HG02973 (cell line): ENCODE measurements around the gene SF3B3.
"Not testable (repeated sequence)": the region's sequence is repeated elsewhere in the genome, so short reads cannot be mapped to it uniquely, and the experiment has no call there.

Experiments
- ATAC-seq: cut with Tn5 transposase; IDR thresholded peaks from one replicate; pipeline ENCODE4 v1.9.1; 2021; ENCODE audit warnings: moderate library complexity; ENCODE audit not compliant: unreplicated experiment

Gene SF3B3

DNA sequence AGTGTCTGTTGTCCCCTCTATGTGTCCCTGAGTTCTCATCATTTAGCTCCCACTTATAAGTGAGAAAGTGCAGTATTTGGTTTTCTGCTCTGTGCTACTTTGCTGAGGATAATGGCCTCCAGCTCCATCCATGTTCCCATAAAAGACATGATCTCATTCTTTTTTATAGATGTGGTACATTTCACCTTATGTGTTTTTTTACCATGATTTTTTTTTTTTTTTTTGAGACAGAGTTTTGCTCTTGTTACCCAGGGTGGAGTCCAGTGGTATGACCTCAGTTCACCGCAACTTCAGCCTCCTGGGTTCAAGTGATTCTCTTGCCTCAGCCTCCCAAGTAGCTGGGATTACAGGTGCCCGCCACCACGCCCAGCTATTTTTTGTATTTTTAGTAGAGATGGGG, 65.8 kb downstream of the SF3B3 start:
- not testable (repeated sequence) for ATAC-seq

DNA sequence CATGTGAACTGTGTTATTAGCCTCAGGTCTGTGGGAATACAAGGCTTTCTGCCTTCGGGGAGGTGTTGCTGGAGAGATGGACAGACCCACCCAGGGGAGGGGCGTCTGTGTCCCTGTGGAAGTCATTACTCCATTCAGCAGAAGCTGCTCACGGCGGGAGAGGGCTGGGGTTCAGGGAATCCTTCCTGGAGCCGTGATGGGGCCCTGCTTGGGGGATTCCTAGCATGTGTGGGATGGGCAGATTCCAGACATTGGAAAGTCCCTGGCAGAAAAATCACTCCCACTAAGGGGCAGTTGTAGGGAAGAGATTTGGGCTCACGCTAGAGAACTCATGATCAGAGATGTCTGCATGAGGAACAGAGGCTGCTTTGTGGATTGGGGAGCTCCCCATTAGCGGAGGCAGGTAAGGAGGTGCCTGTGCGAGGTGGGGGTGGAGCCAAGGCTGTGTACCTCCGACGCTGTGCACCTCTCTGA, 66.4 kb downstream of the SF3B3 start:
- no peak for ATAC-seq

DNA sequence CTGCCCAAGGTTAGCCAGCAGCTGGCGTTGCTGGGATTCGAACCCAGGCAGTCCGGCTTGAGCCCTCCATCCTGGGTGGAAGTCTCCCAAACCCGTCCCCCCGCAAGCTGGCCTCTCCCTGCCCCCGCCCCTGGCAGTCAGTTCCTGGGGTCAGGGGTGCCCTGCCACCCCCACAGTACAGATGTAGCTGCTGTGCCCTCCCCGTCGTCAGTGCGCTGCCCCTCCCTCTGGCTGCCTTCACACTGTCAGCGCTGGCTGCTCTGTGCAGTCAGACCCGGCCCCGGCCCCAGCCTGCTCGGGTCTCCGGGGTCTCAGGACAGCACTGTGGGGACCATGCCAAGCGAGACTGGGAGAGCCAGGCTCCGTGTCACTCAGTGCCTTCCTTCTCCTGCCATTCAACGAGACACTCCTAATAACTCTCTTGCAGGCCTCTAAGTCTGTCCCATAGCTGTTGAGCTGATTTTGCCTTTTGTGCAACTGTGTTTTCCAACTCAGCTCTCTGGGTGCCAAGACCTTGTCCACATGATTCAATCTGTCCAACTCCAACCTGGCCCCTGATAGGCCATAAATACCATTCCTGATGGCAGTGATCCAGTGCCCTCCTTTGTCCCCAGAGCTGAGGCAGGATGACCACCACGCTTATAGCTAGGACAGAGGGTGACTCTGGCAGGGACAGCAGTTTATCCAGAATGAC, 67.3 kb downstream of the SF3B3 start:
- no peak for ATAC-seq

DNA sequence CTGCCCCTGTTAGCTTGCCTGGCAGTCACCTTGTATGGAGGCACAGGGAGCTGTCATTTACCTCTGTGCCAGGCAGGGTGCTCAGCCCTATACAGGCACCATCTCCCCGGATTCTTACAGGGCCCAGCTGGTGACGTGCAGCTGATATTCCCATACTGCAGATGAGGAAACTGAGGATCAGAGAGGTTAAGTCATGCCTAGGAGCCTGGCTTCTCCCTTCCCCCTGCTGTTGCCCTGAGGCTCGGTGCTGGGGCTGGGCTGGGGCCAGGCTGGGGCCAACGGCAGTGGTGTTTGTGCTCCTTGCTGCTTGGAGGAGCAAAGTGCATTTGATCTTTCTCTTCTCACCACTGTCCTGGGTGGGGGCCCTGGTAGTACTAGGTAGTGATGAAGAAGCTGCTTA, 68.0 kb downstream of the SF3B3 start:
- ATAC-seq: no peak

DNA sequence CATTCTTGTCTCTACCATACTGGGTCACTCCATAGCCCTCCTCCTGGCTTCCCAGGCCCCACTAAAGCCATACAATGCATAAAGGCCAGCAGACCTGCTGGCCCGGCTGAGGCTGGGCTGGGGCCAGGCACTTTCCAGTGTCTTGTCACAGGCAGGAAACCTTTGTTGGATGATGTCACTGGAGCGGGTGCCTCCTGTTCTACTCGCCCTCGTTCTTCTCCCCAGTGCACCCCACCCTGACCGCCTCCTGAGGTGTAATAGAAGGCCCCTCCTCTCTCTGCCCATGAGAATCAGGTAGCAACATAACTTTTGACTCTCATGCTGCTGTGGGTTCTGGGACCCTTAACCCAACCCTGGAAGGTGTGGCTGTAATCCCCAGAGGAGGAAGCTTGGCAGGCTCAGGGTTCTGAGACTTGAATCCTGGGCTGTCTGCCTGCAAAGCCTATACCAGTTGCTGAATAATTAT, 68.5 kb downstream of the SF3B3 start:
- ATAC-seq: no peak

DNA sequence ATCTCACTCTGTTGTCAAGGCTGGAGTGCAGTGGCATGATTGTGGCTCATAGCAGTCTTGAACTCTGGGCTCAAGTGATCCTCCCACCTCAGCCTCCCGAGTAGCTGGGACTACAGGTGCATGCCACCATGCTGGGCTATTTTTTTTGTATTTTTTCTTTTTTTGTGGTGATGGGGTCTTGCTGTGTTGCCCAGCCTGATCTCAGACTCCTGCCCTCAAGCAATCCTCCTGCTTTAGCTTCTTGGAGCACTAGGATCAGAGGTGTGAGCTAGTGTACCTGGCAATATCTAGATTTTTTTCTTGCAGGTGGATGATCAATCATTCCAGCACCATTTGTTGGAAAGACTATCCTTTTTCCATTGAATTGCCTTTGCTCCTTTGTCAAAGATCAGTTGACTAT, 69.9 kb downstream of the SF3B3 start:
- no peak for ATAC-seq

DNA sequence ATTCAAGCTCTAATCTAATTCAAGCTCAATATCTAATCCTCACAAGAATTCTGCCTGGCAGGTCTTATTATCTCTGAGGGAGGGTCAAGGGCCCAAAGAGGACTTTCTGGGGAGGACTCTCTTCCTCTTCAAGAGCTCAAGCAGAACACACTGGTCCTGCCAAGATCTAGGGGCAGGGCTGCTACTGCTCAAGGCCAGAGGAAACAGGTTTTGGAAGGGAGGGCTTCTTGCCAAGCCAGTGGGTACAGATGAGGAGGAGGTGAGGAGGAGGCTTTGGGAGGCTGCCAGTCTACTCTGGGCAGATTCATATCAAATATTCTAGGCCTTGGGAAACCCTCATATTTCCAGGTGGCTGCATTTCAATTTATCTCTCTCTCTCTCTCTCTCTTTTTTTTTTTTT, 71.0 kb downstream of the SF3B3 start:
- no peak for ATAC-seq

DNA sequence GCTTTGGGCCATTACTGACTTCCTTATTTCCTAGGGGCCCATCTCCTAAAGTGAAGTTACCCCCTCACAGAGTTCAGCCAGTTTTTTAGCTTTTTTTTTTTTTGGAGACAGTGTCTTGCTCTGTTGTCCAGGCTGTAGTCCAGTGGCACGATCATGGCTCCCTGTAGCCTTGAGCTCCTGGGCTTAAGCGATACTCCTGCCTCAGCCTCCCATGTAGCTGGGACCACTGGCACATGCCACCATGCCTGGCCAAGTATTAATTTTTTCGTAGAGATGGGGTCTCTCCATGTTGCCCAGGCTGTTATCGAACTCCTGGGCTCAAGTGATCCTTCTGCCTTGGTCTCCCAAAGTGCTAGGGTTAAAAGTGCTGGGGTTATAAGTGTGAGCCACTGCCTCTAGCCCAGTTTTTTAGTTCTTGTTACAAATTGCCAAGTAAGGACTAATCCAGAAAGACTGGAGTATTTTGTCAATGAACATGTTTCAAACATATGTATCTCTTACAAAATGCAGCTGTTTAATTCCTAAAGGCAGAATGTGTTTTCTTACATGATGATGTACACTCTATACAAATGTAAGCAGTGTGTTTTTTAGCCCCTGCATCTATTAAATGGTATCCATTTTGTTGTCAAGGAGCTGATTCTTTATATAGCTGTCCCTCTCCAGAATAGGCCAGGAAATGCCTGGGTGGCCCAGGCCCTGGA, 73.7 kb downstream of the SF3B3 start:
- ATAC-seq: no peak

DNA sequence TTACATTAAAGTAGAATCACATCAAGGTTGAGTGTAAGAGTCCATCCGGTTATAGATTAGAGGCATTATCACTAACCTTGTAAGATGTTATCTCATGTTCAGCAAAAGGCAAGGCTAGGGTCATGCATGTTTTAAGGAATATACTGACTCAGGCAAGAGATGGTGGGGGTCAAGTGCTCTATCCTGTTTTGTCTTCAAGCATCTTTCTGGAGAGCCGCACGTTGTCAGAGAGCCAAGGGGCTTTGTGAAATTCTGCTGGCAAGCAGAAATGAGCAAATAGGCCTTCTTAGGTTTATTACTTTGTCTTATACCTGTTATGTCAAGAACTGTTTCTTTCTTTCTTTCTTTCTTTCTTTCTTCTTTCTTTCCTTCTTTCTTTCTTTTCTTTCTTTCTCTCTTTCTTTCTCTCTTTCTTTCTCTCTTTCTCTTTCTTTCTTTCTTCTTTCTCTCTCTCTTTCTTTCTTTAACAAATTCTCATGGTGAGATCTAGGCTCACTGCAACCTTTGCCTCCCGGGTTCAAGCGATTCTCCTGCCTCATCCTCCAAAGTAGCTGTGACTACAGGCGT, 75.4 kb downstream of the SF3B3 start:
- ATAC-seq: no peak

DNA sequence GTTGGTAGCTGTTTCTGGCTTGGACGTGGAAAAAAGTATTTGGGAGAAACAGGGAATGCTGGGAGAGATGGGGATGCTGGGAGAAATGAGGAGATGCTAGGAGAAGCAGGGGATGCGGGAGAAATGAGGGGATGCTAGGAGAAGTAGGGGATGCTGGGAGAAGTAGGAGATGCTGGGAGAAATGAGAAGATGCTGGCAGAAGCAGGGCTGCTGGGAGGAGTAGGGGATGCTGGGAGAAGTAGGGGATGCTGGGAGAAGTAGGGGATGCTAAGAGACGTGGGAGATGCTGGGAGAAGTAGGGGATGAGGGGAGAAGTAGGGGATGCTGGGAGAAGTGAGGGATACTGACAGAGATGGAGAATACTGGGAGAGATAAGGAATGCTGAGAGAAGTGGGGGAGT, 77.1 kb downstream of the SF3B3 start:
- no peak for ATAC-seq

DNA sequence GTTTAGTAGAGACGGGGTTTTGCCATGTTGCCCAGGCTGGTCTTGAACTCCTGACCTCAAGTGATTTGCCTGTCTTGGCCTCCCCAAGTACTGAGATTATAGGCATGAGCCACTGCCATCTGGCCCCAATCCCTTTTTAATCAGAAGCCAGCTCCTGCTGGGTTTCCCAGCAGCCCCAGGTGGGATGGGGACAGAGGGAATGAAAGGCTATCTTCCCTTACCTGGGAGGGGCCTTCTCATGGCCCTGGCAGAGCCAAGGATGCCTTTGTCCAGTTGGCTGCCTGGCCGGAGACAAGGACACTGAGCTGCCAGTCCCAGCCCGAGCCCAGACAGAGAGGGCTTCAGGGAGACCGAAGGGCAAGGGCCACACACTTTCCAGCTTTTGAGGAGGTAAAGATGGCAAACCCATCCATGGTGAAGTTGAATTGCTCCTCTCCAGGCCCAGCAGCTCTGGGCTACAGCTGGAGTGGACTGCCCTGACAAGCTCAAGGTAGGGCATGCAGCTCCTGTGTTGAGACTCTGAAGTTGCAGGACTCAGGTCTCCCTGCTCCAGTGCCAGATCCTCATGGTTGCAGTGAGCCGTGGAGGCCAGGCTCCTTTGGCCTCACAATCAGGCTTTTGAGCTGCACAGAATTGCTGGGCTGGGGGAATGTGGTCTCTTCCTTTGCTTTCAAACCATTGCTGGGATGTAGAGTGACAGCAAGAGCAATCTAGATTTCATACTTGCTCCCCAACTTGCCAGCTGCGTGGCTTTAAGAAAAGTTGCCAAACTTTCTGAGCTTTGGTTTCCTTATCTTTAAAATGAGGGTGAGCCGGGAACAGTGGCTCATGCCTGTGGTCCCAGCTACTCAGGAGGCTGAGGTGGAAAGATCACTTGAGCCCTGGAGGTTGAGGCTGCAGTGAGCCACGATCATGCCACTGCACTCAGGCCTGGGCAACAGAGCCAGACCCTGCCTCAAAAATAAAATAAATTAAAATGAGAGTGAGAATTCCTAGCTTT, 78.3 kb downstream of the SF3B3 start:
- no peak for ATAC-seq

DNA sequence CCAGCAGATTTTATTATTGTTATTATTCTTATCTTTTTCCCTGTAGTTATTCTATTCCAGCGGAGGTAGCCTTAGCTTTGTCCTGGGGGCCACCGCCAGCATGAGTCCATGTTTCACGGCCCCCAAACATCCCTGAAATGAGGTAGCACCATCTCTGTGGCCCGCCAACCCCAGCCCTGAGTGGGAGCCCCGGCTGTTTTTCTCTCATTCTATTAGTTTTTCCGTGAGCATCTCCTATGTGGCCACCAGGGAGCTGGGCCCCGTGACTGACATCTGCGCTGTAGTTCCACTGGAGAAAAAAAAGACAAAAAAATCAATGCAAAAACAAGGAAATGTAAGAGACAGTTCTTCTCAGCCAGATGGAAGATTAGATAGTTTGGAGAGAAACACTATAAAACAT, 79.2 kb downstream of the SF3B3 start:
- ATAC-seq: no peak

DNA sequence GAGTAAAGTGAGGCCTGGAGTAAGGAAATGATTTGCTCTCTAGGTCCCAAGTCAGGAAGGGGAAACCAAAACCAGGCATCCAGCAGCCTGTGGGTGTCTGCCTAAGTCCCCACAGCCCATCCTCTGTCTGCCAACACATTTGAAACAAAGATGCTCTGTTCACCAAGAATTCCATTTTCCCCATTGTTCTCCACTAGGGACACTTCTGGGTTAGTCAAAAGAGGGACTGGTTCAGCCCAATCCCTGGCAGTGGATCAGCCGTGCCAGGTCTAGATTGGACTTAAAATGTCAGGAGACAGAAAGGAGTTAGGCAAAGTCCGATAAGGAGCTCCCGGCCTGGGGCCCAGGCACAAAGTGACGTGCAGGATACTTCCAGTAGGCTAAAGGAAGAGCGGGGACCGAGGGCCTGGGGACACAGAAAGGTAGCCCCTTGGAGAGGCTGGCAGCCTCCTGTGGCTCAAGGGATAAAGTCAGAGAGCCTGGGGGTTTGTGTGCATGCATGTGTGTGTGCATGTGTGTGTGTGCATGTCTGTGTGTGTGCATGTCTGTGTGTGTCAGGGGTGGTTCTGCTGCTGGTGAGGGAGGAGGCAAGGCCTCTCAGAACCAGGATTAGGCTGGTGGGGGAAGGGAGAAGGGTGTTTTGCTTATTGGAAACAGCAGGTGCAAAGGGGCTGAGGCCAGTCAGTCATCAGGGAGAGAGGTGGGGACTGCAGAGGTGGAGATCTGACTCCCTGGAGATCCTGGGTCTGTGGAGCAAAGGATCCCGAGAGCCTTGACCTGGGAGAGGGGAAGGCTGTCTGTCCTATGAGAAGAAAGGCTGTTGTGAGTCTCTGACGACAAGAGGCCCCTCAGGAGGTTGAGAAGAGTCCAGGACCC, 81.0 kb downstream of the SF3B3 start:
- ATAC-seq: no peak

DNA sequence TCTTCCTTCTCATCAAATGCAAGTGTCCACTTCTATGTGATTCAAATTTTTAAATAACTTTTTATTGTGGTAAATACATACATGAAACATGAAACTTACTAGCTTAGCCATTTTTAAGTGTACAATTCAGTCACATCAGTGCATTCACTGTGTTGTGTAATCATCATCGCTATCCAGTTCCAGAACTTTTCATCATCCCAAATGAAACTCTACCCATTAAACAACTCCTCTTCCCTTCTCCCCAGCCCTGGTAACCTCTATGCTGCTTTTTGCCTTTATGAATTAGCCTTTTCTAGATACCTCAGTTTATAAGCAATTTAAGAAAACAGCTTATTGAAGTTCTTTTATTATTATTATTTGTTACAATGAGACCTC, 81.7 kb downstream of the SF3B3 start:
- no peak for ATAC-seq

DNA sequence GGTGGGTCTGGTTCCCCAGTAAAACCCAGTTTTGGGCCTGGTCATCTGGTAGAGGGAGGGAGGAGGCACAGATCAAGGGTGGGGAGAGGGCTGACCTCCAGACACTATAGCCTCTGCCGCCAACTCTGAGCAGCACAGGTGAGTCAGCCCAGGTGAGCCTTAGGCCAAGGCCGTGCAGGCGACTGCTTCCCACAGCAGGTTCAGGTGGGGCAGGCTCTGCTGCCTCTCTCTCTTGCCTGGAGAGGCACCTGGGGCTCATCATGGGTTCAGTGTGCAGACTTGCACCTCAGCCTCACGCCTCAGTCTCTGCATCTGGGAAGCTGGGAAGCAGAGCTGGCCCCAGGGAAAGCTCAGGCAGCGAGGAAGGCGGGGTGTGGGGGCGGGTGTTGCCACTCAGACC, 84.9 kb downstream of the SF3B3 start:
- ATAC-seq: no peak

DNA sequence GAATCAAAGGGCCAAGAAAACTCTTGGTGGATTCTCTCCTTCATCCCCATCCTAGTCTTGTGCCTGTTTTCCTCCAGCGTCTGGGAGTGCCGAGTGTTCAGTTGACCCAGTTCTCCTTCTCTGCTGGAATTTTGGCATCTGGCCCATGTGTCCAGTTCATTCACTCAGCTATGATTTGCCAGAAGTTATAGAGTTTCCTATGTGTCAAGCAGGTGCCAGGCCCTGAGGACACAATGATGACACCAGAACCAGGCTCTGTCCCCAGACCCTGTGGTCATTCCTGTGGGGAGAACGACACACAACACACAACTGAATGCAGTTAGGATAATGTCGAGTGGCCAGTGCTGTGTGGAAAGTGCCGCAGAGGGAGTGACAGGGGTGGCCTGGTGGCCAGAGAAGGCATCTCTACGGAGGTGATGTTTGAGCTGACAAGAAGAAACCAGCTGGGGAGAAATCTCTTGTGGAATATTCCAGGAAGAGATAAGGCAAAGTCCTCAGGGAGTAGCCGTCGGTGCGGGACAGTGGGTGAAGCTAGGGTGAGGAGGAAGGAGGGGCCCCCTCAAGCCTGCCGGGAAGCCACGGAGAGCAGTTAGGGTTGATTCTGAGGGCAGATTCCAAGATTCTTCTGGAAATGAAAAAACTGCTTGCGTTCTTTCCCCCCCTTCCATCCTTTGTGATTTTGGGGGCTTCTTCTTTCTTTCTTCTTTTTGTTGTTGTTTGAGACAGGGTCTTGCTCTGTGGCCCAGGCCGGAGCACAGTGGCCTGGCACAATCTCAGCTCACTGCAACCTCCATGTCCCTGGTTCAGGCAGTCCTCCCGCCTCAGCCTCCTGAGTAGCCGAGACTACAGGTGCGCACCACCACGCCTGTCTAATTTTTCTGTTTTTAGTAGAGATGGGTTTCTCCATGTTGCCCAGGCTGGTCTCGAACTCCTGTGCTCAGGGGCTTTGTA, 86.9 kb downstream of the SF3B3 start:
- no peak for ATAC-seq

DNA sequence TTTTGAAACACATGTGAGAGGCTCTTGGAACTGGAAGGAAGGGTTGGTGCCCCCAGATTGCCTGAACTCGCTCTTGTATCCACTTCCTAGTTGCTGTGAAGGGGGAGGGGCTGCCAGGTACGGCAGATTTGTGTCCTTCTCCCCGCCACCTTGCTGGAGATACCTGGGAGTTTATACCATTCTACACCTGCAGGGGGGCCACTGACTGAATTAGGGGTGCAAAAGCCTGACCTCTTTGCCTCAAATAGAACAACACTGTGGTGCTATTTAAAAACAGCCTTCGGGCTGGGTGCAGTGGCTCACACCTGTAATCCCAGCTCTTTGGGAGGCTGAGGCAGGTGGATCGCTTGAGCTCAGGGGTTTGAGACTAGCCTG, 87.6 kb downstream of the SF3B3 start:
- no peak for ATAC-seq

DNA sequence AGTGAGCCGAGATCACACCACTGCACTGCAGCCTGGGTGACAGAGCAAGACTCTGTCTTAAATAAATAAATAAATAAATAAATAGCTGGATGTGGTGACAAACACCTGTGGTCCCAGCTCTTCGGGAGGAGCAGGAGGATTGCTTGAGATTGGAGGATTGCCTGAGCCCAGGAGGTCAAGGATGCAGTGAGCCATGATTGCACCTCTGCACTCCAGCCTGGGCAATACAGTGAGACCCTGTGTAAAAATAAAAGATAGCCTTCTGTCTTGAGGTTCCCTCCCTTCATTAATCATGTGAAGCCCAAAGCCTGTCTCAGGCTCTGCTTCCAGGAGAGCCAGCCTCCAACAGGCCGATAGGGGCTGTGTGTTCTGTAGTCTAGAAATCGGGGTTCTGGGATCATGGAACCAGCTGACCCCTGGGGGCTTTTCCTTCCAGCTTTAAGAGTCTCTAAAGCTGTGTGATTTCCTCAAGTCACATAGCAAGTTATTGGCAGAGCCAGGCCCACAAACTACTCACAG, 88.2 kb downstream of the SF3B3 start:
- ATAC-seq: no peak

DNA sequence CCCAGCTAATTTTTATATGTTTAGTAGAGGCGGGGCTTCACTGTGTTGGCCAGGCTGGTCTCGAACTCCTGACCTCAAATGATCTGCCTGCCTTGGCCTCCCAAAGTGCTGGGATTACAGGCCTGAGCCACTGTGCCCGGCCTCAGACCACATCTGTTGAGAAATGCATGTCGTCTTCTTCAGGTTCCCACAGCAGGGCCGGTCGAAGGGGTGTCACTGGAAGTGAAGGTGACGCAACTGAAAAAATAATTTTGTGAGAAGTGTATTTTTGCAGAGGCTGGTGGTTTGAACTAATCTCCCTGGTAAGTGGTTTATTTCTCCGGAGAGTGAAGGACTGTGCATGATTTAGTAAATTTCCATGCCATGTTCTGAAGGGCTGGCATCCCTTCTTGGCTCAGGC, 89.3 kb downstream of the SF3B3 start:
- no peak for ATAC-seq
